ENCODE measurements around the gene CBFA2T2. TPM values are rescaled to one million over a fixed set of nuclear protein-coding genes. Genes with fewer than 3 reads are reported as not detected.

The CBFA2T2 gene
- total and polyA plus RNA-seq, 2 of the 4 experiments (the other 2 are of a cell fraction): 3.8 to 6.2 TPM

DNA sequence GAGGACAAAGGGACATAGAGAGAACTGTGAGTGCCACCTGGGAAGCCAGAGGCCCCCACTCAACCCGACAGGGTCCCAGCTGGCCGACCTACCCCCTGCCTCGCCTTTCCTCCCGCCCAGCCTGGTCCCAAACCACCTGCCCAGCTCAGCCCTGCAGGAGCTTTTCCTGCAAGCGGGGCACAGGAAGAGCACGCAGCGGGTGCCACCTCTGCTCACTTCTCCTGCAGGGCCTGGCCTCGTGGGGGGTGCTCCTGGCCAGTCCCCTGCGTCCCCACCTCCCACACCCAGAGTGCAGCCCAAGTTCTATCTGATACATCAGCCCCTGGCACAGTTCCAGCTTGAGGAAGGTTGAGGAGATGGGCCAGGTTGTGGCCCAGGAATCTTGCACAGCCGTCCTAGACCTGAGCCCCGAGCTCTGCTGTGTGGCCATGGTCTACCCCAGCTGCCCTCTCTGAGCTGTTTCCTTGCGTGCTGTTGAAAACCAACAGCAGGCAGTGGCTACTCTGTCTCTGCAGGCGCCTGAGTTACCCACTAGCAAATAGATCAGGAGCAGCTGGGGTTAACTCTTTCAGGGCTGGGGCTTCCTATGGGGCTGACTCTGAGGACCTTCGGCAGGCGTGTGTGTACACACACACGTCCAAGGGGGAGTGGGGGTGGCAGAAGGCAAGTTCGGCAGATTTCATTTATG lies 182.7 kb downstream of the CBFA2T2 start (continued):
- TF ChIP-seq CEBPB (IDR thresholded peaks at IDR 0.05; ENCODE audit: low read depth, low read length): no peak

DNA sequence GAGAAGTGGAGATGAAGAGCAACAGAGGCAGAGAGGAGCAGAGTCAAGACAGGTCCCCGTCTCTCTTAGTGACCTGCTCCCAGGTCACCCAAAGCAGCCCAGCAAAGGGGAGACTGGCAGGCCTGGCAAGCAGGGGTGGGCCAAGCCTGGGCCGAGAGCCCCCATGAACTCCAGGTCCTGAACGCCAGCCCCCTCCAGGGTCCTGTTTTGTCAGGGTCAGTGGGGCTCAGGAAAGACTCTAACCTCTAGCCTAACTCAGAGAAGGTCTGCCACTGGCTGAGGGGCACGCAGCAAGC lies 183.2 kb downstream of the CBFA2T2 start:
- ATAC-seq (ENCODE audit: low read depth) (no peak), DNase-seq (no peak)
- Histone ChIP-seq H3K9ac (ENCODE audit: low read depth, low read length) (peak overlapping the region; percentile 99), H3K27me3 (ENCODE audit: control insufficient read depth, insufficient read depth, low read length) (no peaks in the 10 kb centered on the region), H4K91ac (ENCODE audit: insufficient read depth, low read depth, low read length) (peak overlapping the region; percentile 81; the same call in 1 of the 2 replicates), H2BK120ac (ENCODE audit: low read depth, low read length) (peak overlapping the region; percentile 49; the same call in 1 of the 2 replicates), H4K8ac (ENCODE audit: low read depth in 2 of 2, low read length in 2 of 2) (peak overlapping the region; percentile 79), H3K9me3 (ENCODE audit: control insufficient read depth, insufficient read depth, low read length) (no peaks in the 10 kb centered on the region), H2AK9ac (replicated peaks; ENCODE audit: low read depth, low read length, poor library complexity) (peak overlapping the region; percentile 97), H3K36me3 (ENCODE audit: control insufficient read depth, insufficient read depth, low read length) (peaks cover 13% of the 10 kb centered on the region), H3K27ac (ENCODE audit: insufficient read depth, low read length) (peak overlapping the region; percentile 78), H3K18ac (ENCODE audit: low read depth, low read length) (peak overlapping the region; percentile 6; the same call in 1 of the 2 replicates), H3K4ac (ENCODE audit: low read depth, low read length) (peak overlapping the region; percentile 96), H3K14ac (replicated peaks; ENCODE audit: low read depth, low read length) (peak overlapping the region; percentile 100), H3K9me1 (ENCODE audit: insufficient read depth, low read length) (peaks cover 22% of the 10 kb centered on the region), H3K79me1 (ENCODE audit: low read depth in 1 of 2, low read length in 2 of 2) (peaks cover 12 to 61% of the 10 kb centered on the region in 2 experiments; a peak in 3 of 4 replicates), H3K56ac (ENCODE audit: extremely low read depth, insufficient read depth, low read length) (0 out of 2 replicates have a peak overlapping the region, but pooled peaks have one; percentile 11), H3K4me3 (ENCODE audit: insufficient read depth, low read depth, low read length) (peak overlapping the region; percentile 94), H2AK5ac (ENCODE audit: low read depth, low read length) (peak overlapping the region; percentile 98), H3K4me1 (ENCODE audit: control insufficient read depth, insufficient read depth, low read length) (peaks cover 27% of the 10 kb centered on the region), H2BK5ac (ENCODE audit: low read depth, low read length, poor library complexity, severe bottlenecking) (peak overlapping the region; percentile 70), H2AFZ (replicated peaks; ENCODE audit: low read length, poor library complexity) (peak overlapping the region; percentile 39), H3K4me2 (ENCODE audit: low read depth, low read length) (peak overlapping the region; percentile 99), H4K5ac (ENCODE audit: low read depth, low read length) (peak overlapping the region; percentile 13; the same call in 1 of the 2 replicates), H2BK15ac (ENCODE audit: low read depth, low read length) (peak overlapping the region; percentile 80; the same call in 1 of the 3 replicates), H4K20me1 (ENCODE audit: insufficient read depth, low read length) (peaks cover 19% of the 10 kb centered on the region; the same call in 1 of the 2 replicates), H3K23ac (ENCODE audit: low read depth, low read length) (peak overlapping the region; percentile 96), H2BK20ac (ENCODE audit: low read depth, low read length) (peak overlapping the region; percentile 40; the same call in 1 of the 2 replicates)
- no TSS peak for BruUV-seq (replicated peaks)
- dilution Hi-C loops (cut with HindIII; ENCODE audit: low sequenced_read_pairs, unreplicated experiment): no loop called here
- in situ Hi-C loops (cut with MboI; ENCODE audit: low sequenced_read_pairs): no loop called here
- TF ChIP-seq RCOR1 (IDR thresholded peaks at IDR 0.05; ENCODE audit: insufficient replicate concordance, low read length) (no peak), MAFK (IDR thresholded peaks at IDR 0.05; ENCODE audit: low read depth, low read length) (no peak), CHD1 (IDR thresholded peaks at IDR 0.05; ENCODE audit: low read depth, low read length) (no peak), NFE2L2 (IDR thresholded peaks at IDR 0.05; ENCODE audit: low read depth, low read length) (no peak), FOS (IDR thresholded peaks at IDR 0.05; ENCODE audit: low read depth, low read length) (no peak), SMC3 (IDR thresholded peaks at IDR 0.05; ENCODE audit: low read depth, low read length) (no peak), RFX5 (IDR thresholded peaks at IDR 0.05; ENCODE audit: low read depth, low read length) (no peak), MXI1 (IDR thresholded peaks at IDR 0.05; ENCODE audit: borderline replicate concordance, low read depth, low read length) (no peak), RAD21 (IDR thresholded peaks at IDR 0.05; ENCODE audit: low read length) (no peak), POLR2A (IDR thresholded peaks at IDR 0.05; ENCODE audit: low read depth, low read length) (no peak), MAZ (IDR thresholded peaks at IDR 0.05; ENCODE audit: borderline replicate concordance, low read depth, low read length) (no peak)
- TF ChIP-seq, protein P1, sequence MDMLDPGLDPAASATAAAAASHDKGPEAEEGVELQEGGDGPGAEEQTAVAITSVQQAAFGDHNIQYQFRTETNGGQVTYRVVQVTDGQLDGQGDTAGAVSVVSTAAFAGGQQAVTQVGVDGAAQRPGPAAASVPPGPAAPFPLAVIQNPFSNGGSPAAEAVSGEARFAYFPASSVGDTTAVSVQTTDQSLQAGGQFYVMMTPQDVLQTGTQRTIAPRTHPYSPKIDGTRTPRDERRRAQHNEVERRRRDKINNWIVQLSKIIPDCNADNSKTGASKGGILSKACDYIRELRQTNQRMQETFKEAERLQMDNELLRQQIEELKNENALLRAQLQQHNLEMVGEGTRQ (IDR thresholded peaks at IDR 0.05; ENCODE audit: low read depth, low read length): no peak
- TF ChIP-seq, protein P2, sequence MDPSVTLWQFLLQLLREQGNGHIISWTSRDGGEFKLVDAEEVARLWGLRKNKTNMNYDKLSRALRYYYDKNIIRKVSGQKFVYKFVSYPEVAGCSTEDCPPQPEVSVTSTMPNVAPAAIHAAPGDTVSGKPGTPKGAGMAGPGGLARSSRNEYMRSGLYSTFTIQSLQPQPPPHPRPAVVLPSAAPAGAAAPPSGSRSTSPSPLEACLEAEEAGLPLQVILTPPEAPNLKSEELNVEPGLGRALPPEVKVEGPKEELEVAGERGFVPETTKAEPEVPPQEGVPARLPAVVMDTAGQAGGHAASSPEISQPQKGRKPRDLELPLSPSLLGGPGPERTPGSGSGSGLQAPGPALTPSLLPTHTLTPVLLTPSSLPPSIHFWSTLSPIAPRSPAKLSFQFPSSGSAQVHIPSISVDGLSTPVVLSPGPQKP (IDR thresholded peaks at IDR 0.05; ENCODE audit: borderline replicate concordance, low read depth, low read length): no peak
- intact Hi-C loops (cut with micrococcal nuclease): no loop called here
- ChIA-PET POLR2A (ENCODE audit: unreplicated experiment) (no interaction called here), CTCF (no interaction called here)
- no CpG with 5 or more reads among the region's 4 CpGs for WGBS, 2 experiments (ENCODE audit: extremely low coverage in 2 of 2, insufficient read length in 1 of 2)

Data from IMR-90 (cell line).